Heart left ventricle (tissue), 13 donors: Measurements from ENCODE around the gene HOXB2.

ENCODE experiments used
- POLR2A ChIP-seq, 2 donors: fragments of 450-650 bp; IDR thresholded peaks; one replicate each; pipeline ENCODE4 v1.6.1; 2017; ENCODE audit warnings: antibody characterized with exemption in 2 of 2, mild to moderate bottlenecking in 2 of 2, moderate library complexity in 2 of 2
- TF ChIP-seq, protein P1 (sequence below), 12 donors: fragments of 200-600 bp; sonication (generic) in 4 of 12; IDR thresholded peaks; one replicate each; pipeline versions ENCODE4 v1.5.0 to v1.8.0; 2018 to 2022; ENCODE audit warnings: antibody characterized with exemption in 12 of 12, mild to moderate bottlenecking in 5 of 12
- donor health status: ischemic (EF 13 %, LVEDD 7.1; RV severe dilation, severe dysfunction).
- donor health status: DM: no; HTN: yes; CAD: no.
- donor health status: DM: no; HTN: no; CAD: no.
- donor health status: ischemic (EF 25% LVEDD 6.9; RV normal size, moderate dysfunction).
- donor health status: ischemic (EF 25% LVEDD 5.7; RV mildly dilated, moderate dysfunction).
- donor health status: ischemic (EF 35%, LVEDD 5.7; RV mildly dilated, moderate dysfunction).
- donor health status: nonischemic (EF 11% LVEDD 7.7; RV severe dilation, severe dysfunction).
- donor health status: DM: yes; HTN: yes; CAD: no.
- donor health status: PGD.
- donor health status: ischemic (EF 29% LVEDD 5.4; RV normal size, mild dysfunction).
- donor health status: nonischemic (EF 23%, LVEDD 6.1; RV moderate dilation, normal function).

DNA sequence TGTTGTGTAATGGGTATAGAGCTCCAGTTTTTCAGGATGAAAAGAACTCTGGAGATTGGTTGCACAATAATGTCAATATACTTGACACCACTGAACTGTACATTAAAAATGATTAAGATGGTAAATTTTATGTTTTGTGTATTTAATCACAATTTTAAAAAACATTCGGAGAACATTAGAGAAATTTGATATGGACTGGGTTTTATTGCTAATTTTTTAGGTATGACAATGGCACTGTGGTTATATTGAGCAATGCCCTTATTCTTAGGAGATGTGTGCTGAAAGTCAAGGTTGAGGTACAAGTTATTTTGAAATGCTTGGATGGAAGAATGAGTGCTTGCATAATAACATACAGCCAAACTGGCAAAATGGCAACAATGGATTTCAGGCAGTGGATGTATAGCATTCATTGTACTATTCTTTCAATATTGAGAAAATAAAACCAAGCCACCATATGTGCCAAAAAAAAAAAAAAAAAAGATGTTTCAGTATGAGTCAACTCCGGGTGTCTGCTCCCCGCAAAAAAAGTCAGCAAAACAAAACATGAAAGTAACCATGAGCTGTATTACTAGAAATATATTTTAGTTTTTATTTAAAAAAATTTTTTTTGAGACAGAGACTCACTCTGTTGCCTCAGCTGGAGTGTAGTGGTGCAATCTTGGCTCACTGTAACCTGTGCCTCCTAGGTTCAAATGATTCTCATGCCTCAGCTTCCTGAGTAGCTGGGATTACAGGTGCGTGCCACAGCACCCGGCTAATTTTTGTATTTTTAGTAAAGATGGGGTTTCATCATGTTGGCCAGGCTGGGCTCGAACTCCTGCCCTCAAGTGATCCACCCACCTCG is 33.9 kb downstream of the HOXB2 start:
- TF ChIP-seq, protein P1, sequence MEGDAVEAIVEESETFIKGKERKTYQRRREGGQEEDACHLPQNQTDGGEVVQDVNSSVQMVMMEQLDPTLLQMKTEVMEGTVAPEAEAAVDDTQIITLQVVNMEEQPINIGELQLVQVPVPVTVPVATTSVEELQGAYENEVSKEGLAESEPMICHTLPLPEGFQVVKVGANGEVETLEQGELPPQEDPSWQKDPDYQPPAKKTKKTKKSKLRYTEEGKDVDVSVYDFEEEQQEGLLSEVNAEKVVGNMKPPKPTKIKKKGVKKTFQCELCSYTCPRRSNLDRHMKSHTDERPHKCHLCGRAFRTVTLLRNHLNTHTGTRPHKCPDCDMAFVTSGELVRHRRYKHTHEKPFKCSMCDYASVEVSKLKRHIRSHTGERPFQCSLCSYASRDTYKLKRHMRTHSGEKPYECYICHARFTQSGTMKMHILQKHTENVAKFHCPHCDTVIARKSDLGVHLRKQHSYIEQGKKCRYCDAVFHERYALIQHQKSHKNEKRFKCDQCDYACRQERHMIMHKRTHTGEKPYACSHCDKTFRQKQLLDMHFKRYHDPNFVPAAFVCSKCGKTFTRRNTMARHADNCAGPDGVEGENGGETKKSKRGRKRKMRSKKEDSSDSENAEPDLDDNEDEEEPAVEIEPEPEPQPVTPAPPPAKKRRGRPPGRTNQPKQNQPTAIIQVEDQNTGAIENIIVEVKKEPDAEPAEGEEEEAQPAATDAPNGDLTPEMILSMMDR (IDR thresholded peaks at IDR 0.05) = no peak
- no peak for TF ChIP-seq POLR2A (IDR thresholded peaks at IDR 0.05)
